HG03439 (cell line): ENCODE results near the gene PRCC.

Experiments used
- ATAC-seq: cut with Tn5 transposase; IDR thresholded peaks from one replicate; pipeline ENCODE4 v1.9.1; 2021; ENCODE audit warnings: mild to moderate bottlenecking, moderate library complexity; ENCODE audit not compliant: unreplicated experiment

The PRCC gene

DNA sequence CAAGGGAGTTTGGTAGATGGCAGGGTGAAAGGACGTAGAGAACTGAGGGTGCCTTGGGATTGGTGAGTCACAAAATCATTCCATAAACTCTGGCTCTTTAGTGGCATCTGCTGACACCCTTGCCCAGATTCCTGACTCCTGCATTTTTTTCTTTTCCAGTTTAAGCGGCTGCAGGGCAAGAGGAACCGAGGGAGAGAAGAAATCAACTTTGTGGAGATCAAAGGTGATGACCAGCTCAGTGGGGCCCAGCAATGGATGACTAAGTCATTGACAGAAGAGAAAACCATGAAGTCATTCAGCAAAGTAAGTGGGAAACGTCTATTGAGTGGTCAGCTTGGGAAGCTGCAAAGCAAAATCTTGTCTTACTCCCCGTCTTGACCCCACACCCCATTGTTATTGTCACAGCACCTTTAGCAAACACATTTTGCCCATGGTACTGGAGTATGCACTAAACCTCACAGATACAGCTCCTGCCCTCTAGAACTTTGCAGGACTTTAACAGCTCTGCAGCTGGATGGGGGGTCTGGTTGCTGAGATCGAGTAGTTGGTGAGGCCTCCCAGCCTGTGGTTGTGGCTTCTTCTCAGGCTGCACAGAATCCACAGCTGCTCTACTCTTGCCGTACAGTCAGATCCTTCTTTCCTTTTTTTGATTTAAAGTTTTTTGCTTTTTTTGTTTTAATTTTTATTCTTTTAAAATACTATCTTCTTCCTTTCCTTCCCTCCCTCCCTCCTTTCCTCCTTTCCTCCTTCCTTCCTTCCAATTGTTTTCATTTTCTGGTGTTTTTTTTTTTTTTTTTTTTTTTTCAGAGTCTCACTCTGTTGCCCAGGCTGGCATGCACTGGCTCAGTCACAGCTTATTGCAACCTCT is 27.4 kb downstream of the PRCC start:
- no peak for ATAC-seq

DNA sequence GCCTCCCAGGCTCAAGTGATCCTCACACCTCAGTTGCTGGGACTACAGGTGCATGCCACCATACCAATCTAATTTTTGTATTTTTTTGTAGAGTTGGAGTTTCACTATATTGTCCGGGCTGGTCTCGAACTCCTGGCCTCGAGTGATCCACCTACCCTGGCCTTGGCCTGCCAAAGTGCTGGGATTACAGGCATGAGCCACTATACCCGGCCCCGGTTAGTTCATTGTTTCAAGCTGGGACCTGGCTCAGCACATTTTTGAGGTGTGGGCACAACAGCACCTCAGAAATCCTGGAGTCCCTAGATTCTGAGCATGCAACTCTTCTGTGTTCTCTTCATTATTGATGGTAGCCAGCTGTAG is 28.0 kb downstream of the PRCC start:
- ATAC-seq: no peak

DNA sequence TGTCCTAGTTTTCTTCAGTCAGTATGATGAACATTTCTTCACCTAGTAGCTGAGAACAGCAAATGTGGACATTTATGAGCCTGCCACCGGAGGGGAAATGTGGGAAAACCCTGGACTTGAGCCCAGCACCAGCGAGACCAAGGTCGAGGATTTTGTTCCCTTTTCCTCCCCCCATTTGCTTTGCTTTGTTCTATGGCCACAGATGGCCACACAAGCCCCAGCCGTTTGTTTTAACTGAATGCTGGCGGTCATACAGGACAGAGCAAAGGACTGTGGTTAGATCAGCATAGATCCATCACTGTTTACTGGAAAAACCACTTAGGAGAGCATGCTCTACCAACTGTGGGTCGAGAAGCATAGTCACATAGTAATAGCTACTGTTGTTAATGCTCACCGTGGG is 28.5 kb downstream of the PRCC start:
- no peak for ATAC-seq

DNA sequence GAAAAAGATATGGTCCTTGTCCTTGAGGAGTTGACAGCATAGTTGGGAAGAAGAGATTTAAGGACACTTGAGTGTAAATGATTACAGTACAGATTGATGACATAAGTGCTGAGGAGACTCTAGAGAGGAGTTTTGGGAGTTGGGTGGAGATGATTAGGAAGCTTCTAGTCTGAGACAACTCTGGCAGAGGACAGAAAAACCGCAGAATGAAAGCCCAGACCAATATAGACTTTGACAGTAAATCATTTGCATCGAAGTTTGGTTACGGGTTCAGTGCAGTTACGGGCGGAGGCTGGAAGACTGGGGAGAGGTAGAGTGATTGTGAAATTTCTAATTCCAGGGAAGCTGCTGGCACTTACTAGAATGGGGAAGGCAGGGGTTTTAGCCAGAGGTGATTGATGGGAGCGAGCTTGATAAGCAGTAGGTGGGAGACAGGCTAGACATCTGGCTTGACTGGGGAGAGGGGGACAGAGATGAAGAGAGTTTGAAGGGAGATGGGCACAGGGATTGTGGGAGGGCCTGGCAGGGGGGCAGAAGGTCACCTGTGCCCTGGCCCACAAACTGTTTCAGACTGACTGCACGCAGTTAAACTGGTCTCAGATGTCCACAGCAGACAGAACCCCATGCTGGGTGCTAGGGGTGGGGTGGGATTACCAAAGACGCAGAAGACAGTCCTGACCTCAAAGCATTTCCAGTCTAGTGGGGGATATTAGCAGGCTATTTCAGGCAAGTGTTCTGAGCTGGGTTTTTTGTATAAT is 29.2 kb downstream of the PRCC start:
- no peak for ATAC-seq

DNA sequence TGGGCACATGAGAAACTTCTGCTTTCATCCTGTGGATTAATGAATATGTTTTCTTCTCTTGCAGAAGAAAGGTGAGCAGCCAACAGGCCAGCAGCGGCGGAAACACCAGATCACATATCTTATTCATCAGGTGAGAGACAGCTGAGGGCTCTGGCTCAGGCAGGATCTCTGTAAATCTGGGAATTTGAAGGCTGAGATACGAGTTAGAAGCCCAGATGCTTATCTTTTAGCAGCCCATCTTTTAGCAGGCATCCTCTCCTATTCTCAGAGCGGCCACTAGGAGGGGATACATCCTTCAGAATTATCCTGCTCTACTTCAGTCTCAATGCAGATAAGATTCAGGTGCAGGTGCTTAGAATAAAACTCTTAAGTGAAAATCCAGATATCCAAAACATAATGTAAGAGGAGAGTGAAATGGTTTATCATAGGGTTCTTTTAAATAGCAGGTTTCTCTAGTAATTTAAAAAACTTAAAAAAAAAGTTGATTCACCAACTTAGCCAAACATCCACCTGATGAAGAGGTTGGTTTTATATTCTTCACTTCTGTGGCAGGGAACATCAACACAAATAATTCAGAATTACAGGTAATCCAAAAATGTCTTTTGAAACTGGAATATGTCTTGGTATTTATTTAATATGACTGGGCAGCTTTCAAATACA is 30.0 kb downstream of the PRCC start:
- ATAC-seq: no peak

DNA sequence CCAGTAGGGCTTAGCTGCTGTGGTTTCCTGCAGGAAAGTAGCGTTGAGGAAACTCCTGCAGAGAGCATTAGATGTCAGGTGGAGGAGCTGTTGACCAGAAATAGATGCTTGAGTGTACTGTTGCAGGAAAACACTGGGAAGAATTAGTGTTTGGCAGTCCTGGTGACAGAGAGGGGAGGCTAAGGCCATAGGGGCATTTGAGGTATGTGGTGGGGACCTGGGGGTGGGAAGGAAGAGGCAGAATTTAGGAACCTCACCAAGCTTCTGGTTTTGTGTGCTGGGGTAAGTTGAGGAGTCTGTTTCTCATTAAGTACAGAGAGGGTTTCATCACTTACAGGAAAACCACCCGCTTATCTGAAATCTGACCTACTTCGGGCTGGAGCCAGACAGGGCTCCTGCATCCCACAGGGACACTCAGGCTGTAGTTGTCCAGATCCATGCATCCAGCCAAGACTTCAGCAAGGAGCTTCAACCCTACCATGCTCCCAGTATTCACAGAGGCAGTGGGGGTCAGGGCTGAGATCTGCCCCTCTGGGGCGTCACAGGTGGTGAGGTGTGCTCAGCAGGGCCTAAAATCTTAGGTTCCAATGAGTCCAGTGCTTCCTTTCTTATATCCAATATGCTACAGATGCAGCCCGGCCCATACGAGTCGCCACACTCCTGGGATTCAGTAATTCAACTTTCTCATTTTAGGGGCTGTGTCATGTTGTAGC is 34.2 kb downstream of the PRCC start:
- no peak for ATAC-seq

DNA sequence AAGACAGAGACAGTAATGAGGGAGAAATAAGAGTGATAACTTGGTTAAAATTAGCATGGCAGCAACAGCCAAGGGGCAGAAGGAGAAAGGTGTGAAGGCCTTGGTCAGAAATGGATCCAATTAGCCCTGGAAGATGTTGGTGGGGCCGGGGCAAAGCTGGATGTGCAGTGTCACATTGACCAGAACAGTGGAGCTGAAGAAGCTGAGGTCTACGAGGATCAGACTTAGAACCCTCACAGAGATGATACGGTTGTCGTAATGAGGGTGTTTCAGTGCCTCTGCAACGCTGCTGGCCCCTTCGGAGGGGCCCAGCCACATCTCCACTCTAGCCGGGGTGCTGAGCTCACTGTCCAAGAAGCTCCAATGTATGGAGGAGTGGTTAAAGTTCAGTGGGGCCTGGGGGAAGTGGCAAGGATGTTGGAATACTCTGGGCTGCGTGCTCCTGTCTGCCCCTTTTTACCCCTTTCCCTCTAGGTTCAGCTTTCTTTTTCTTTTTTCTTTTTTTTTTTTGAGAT is 35.1 kb downstream of the PRCC start:
- no peak for ATAC-seq

DNA sequence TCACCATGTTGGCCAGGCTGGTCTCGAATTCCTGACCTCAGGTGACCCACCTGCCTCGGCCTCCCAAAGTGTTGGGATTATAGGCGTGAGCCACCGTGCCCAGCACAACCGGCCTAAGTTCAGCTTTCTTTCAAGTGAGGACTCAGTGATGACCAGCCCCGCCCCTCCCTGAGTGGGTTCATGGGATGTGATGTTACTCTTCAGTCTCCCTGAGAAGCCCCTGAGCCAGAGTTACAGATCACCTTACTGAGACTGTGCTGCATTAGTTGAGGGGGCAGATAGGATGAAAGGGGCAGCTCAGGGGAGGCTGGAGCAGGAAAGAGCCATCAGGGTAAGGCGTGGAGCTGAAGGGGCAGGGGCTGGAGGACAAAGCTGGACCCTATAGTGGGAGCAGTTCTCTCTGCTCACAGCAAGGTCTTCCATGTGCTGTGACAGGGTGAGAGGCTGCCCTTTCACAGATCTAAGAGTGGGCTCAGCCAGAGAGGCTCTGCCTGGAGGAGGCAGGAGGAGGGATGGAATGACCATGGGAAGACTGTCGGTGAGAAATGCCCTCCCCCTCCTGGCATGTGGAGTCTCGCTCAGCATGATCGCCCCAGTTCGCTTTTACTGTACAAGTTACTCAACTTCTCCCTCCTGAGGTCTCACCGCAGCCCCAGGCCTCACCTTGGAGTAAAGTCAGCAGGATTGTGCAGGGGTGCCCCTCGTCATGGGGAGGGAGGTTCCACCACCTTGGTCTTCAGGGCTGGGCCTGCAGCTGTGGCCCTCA is 35.9 kb downstream of the PRCC start:
- ATAC-seq: no peak

DNA sequence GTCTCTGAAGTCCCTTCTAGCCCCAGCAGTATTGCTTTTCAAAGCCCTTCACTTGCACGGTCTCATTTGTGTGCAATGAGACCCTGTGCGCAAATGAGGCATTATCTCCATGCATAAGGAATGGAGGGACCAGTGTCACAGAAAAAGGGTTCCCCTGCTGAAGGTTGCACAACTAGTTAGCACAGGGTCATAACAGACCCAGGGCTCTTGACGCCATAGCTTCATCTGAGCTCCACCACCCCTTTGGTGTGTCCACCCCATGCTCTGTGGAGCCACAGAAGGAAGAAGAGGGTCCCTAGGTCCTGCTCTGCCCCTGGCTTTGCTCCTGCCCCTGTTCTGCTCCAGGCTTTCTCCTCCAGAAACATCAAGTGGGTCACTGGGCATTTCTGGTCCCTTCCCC is 36.7 kb downstream of the PRCC start:
- ATAC-seq: no peak

DNA sequence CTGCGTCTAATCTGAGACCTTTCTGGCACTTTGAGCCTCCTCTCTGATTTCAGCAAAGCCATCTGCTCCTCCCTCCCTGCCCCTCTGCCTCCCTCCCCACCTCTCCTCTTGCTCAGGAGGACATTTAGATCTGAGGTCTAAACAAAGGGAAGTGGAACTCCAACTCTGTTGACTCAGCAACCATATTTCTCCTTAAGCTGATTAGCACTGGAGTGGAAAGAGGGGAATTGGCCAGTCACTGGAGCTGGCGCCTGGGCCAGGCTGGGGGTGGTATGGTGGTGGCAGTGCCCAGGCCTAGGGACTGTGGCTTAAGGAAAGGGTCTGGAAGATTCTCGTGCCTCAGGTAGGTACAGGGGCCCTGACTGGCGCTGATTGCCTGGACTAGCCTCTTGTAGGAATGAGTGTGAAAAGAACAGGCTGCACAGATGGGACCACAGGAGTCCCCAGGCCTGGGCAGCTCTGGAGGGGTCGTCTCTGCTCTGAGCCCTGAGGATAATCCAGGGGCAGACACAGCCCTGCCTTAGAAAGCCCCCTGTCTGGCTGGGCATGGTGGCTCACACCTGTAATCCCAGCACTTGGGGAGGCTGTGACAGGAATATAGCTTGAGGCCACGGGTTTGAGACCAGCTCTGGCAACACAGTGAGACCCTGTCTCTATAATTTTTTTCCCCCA is 37.4 kb downstream of the PRCC start:
- no peak for ATAC-seq

DNA sequence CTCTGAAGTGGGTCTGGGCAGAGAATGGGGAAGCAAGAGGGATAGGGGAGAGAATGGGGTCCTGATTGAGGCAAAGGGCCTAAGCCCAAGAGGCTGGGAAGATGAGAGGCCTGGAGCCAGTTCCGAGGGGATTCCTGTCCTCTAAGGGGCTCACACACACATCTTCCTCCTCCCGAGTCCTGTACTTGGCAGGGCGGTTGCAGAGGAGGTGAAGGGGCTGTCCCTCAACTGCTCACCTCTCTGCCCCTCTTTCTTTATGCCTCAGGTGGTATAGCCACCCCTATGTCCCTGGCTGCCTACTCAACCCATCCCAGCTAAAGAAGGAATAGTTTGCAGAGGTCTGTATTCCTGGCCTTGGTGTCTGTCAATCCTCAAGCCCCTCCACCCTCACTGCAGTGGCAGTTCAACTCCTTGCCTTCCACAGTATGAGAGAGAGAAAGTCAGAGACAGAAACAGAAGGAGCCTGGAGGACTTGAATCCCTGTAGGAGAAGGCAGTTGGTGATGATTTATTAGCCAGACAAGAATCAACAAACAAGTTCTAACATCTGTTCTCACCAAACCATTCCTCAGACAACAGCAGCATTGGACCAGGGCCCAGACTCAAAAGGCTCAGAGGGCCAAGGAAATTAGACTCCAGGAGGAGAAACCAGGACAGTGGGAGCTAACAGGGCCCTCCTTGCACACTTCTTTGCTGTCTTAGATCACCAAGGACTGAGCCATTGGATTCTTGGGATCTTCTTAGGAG is 38.6 kb downstream of the PRCC start:
- ATAC-seq: no peak

DNA sequence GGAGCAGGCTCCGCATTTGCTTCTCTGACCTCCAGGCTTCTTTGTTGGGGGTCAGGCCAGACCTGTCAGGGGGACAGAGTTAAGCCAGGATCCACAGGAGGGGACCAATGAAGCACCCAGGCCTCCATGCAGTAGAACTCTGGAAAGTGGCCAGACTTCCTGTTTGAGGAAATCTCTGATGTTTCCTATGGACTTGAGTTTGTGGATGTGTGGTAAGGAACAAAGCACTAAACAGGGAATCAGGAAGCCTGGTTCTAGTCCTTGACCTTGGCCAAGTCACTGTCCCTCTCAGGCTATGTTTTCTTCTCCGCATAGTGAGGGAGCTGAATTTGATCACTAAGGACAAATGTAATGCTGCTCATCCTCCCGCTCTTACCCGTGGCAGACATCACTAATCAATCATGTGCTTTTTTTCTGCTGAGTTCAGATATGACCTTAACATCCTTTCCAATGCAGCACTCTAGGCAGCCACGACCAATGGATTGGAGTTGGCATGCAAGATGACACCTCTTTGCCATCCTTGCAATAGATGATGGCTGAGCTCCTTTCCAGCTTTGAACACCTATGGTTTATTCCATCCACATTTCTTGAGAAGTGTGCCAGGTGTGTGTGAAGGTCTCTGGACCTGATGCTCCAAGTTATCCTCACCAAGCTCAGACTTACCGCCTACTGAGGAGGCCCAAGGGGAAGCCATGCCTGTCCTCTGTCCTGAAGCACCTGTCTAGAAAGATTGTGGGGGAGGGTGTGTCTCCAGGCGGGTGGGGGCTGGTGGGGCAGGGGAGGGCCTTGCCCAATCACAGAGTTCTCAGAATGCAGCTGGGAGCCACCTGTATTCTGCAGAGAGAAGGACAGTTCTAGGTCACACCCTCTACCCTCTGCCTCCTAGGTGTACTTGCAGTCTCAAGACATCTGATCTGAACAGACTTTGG is 39.4 kb downstream of the PRCC start:
- no peak for ATAC-seq

DNA sequence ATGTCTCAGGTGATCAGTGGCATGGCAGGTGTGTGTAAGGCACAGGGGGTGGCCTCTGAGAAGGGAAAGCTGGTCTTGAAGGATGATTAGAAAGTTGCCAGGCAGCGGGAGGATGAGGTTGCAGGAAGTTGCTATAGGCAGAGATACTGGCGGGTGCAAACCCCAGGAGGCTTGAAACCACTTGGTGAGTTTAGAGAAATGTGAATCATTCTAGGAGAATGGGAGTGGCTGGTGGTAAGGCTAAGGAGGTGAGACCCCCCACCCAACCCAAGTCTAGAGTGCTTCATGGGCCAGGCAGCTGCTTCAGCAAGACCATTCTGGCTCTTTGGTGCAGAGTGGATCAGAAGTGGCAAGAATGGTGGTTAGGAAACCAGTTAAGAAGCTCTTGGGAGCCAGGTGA is 40.3 kb downstream of the PRCC start:
- no peak for ATAC-seq

DNA sequence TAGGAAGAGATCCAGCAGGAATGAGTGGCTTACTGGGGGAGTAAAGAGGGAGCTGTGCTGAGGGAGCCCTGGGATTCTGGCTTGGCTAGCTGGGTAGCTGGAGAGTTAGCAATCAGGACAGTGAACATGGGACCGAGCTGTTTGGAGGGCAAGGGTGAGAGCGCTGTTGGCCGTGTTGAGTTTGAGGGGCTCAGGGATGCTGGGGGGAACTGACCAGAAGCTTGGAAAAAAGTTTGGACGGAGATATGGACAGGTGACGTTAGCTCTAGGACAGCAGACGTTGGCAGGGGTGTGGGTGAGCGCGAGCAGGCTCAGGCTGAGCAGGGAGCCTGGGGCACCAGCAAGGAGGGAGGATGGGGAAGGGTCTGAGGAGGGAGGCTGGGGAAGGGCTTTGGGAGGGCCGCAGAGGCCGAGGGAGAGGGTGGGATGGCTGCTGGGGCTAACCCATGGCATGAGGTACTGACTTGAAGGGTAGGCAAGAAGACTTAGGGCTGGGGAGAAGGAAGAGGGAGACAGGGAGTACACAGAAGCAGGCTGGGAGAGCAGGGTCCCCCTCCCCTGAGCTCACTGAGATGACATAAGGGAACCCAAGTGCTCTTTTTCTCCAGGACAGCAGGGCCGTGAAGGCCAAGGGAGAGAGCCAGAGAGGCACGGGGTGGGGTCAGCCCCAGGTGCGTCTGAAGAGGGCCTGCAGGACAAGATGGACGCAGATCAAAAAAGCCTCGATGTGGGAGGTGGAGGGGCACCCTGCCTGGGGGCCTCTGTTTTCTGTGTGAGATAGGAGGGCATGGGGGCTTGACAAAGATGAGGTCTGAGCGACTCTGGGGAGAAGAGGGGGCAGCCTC is 41.1 kb downstream of the PRCC start:
- no peak for ATAC-seq

DNA sequence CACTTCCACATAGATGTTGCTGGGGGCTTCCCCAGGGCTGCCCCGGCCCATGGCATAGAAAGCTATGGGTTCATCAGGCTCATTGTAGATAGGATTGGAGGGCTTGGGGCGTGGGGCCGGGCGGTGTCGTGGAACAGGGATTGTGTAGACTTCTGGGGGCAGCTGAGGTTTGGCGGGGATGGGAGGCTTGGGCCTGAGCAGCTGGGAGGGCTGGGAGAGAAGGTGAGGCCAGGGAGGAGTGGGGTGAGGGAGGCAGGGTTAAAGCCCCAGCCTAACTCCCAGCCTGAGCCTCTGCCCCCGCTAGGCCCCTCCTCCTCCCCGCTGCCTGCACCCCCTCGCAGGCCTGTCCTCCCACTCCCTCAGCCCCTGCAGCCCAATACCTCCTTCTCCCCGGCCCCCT is 41.9 kb downstream of the PRCC start:
- ATAC-seq: no peak

DNA sequence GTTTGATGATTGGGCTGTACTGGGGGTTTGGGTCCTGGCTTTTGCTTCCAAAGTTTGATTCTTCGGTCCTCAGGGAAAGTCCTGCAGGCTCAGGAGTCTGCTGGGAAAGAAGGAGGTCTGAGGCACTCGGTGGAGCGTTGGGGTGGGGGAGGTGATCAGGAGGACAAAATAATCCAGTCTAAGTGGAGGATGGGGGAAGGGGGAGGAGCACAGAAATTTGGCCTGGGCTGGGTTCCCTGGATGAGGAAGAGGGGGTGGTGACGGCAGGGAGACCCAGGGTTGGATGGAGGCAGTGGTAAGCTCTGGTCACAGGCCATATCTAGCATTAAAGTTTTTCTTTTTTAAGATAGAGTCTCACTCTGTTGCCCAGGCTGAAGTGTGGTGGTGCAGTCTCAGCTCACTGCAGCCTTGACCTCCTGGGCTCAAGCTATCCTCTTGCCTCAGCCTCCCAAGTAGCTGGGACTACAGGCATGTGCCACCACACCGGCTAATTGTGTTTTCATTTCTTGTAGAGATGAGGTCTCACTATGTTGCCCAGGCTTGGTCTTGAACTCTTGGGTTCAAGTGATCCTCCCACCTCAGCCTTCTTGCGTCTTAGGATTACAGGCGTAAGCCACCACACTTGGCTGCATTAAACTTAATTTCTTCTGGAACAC is 42.5 kb downstream of the PRCC start:
- ATAC-seq: no peak

DNA sequence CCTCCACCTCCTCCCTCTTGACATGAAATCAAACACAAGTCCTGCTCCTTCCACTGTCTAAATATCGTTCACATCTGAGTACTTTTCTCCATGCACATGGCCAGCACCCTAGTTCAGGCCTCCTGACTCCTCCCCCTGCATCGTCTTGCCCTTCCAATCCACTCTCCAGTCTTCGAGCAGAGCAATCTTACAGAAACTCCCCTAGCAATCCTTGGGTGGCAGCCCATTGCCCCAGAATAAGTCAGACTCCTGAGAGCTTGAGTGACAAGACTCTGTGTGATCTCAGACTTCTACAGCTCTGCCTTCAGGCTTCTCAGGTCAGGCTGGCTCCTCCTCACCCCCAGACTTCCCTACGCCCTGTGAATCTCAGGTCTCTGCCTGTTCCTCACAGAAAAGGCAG is 43.8 kb downstream of the PRCC start:
- ATAC-seq: no peak
